CD14-positive monocyte (primary cell): ENCODE measurements around the gene MPP1. TPM values are rescaled to one million over a fixed set of nuclear protein-coding genes. Genes with fewer than 3 reads are reported as not detected.

Experiments
- DNase-seq, 3 donors: peaks; one replicate each; pipeline ENCODE4 v3.0.0-alpha.2; 2011 to 2022
- H2AFZ ChIP-seq: 2 replicates; pipeline ENCODE4 v1.6.0; 2012; ENCODE audit warnings: mild to moderate bottlenecking, low read depth, low read length, inconsistent platforms; ENCODE audit not compliant: insufficient read depth, poor library complexity, severe bottlenecking
- H3K27ac ChIP-seq, 2 donors: 1 replicate in 1 of 2; 2 replicates in 1 of 2; pipeline ENCODE4 v1.5.1; 2012 to 2013; ENCODE audit warnings: low read length in 2 of 2, control low read depth in 1 of 2, inconsistent platforms in 1 of 2, low read depth in 1 of 2, mild to moderate bottlenecking in 1 of 2
- H3K27me3 ChIP-seq, 2 donors: one replicate each; pipeline versions ENCODE4 v1.6.0 to v1.6.1; 2011 to 2013; ENCODE audit warnings: low read length in 2 of 2; ENCODE audit not compliant: control insufficient read depth in 2 of 2, insufficient read depth in 2 of 2
- H3K36me3 ChIP-seq, 2 donors: replicated peaks in 1 of 2; 1 replicate in 1 of 2; 2 replicates in 1 of 2; pipeline versions ENCODE4 v1.5.1 to v1.6.1; 2012 to 2013; ENCODE audit warnings: low read length in 2 of 2, control low read depth in 1 of 2, inconsistent platforms in 1 of 2, mild to moderate bottlenecking in 1 of 2; ENCODE audit not compliant: insufficient read depth in 2 of 2, control insufficient read depth in 1 of 2
- H3K4me1 ChIP-seq, 2 donors: 1 replicate in 1 of 2; 2 replicates in 1 of 2; pipeline versions ENCODE4 v1.5.1 to v1.6.1; 2012 to 2013; ENCODE audit warnings: low read length in 2 of 2, control low read depth in 1 of 2, inconsistent platforms in 1 of 2, mild to moderate bottlenecking in 1 of 2, moderate library complexity in 1 of 2; ENCODE audit not compliant: insufficient read depth in 2 of 2, control insufficient read depth in 1 of 2
- H3K4me2 ChIP-seq: replicated peaks from 2 replicates; pipeline ENCODE3; 2012; ENCODE audit warnings: low read length, moderate library complexity, mild to moderate bottlenecking; ENCODE audit not compliant: poor library complexity, severe bottlenecking; ENCODE audit errors: extremely low read depth
- H3K4me3 ChIP-seq, 3 experiments: fragments of 200-600 bp in 1 of 3; sonication (generic) in 1 of 3; replicated peaks in 1 of 3; 1 replicate in 2 of 3; 2 replicates in 1 of 3; pipeline ENCODE4 v1.5.1; 2011 to 2013; ENCODE audit warnings: low read length in 3 of 3, mild to moderate bottlenecking in 3 of 3, control low read depth in 2 of 3, low read depth in 2 of 3, inconsistent platforms in 1 of 3, moderate library complexity in 1 of 3
- H3K79me2 ChIP-seq: 2 replicates; pipeline ENCODE4 v1.6.0; 2012; ENCODE audit warnings: mild to moderate bottlenecking, control low read depth, inconsistent platforms, low read length, moderate library complexity; ENCODE audit not compliant: insufficient read depth
- H3K9ac ChIP-seq: 2 replicates; pipeline ENCODE4 v1.6.0; 2017; ENCODE audit warnings: low read length, mild to moderate bottlenecking; ENCODE audit not compliant: insufficient read depth, poor library complexity, severe bottlenecking
- H3K9me3 ChIP-seq, 2 donors: replicated peaks in 1 of 2; 1 replicate in 1 of 2; 2 replicates in 1 of 2; pipeline versions ENCODE4 v1.5.1 to v1.6.1; 2012 to 2013; ENCODE audit warnings: low read length in 2 of 2, control low read depth in 1 of 2; ENCODE audit not compliant: control insufficient read depth in 1 of 2, insufficient read depth in 1 of 2
- H4K20me1 ChIP-seq: 2 replicates; pipeline ENCODE4 v1.6.0; 2012; ENCODE audit warnings: mild to moderate bottlenecking, low read length, control low read depth, moderate library complexity; ENCODE audit not compliant: insufficient read depth
- H3K27ac Mint-ChIP-seq, 7 donors: one replicate each; pipeline ENCODE4 v1.8.0; 2020; ENCODE audit warnings: mild to moderate bottlenecking in 7 of 7, mixed read lengths in 7 of 7, moderate library complexity in 6 of 7, inconsistent platforms in 2 of 7
- H3K27me3 Mint-ChIP-seq, 3 donors: one replicate each; pipeline ENCODE4 v1.8.0; 2021 to 2022; ENCODE audit warnings: low read depth in 3 of 3, mild to moderate bottlenecking in 3 of 3, mixed read lengths in 3 of 3, moderate library complexity in 3 of 3, inconsistent platforms in 1 of 3
- H3K36me3 Mint-ChIP-seq, 2 donors: one replicate each; pipeline ENCODE4 v1.8.0; 2020; ENCODE audit warnings: mixed read lengths in 2 of 2, inconsistent platforms in 1 of 2, mild to moderate bottlenecking in 1 of 2
- H3K4me1 Mint-ChIP-seq: one replicate; pipeline ENCODE4 v1.8.0; 2020; ENCODE audit warnings: mild to moderate bottlenecking, mixed read lengths
- H3K4me3 Mint-ChIP-seq, 2 donors: one replicate each; pipeline ENCODE4 v1.8.0; 2020; ENCODE audit warnings: mild to moderate bottlenecking in 2 of 2, mixed read lengths in 2 of 2, moderate library complexity in 1 of 2
- H3K9me3 Mint-ChIP-seq, 7 donors: one replicate each; pipeline ENCODE4 v1.8.0; 2020 to 2022; ENCODE audit warnings: mixed read lengths in 7 of 7, mild to moderate bottlenecking in 6 of 7, moderate library complexity in 6 of 7, inconsistent platforms in 2 of 7
- CTCF ChIP-seq: fragments of 200-600 bp; IDR thresholded peaks from one replicate; pipeline ENCODE4 v1.8.0; 2022; ENCODE audit warnings: antibody characterized with exemption, mild to moderate bottlenecking
- WGBS: methylation state at CpG from one replicate; pipeline ENCODE4 v1.1.5; 2013; ENCODE audit warnings: missing lambda C conversion rate; ENCODE audit not compliant: insufficient coverage; 5-methylcytosine and 5-hydroxymethylcytosine counted together
- intact Hi-C, 2 donors: fragments of 100-400 bp; cut with micrococcal nuclease; formaldehyde crosslinking; loops; one replicate each; pipeline versions ENCODE4 v1.15.0 to v1.15.1; 2023
- polyA plus RNA-seq, 3 donors: library from polyadenylated mRNA; depleted of rRNA in 1 of 3; unstranded in 2 of 3; stranded (reverse) in 1 of 3; fragments of 300-500 nt in 2 of 3; fragments of >200 nt in 1 of 3; fragmentation: Illumina TruSeq in 2 of 3; gene quantifications; 1 replicate in 2 of 3; 2 replicates in 1 of 3; pipeline ENCODE4 v1.2.3, GENCODE V29; 2012 to 2021

Gene MPP1
- polyA plus RNA-seq, 3 donors: 120 to 139 (median 135) TPM

GRCh38 chrX:154793084-154793795, 12.0 kb downstream of the MPP1 start:
- peaks cover 37 to 50% of the 10 kb centered on the region in 2 donors for H3K36me3 Mint-ChIP-seq

GRCh38 chrX:154791939-154792338, 13.3 kb downstream of the MPP1 start:
- H3K4me3 ChIP-seq: no peak overlapping the region
- no peaks in the 10 kb centered on the region for H3K27me3 ChIP-seq
- H3K27ac Mint-ChIP-seq: peak overlapping the region in 1 of 7 donors; percentile 54
- peaks cover 0 to 2% (median 0%) of the 10 kb centered on the region in 7 donors for H3K9me3 Mint-ChIP-seq
- no peak overlapping the region for H3K4me2 ChIP-seq
- peaks cover 70% of the 10 kb centered on the region for H3K79me2 ChIP-seq
- WGBS: 100% methylated on average over 2 of the region's 8 CpGs
- peaks cover 26 to 27% of the 10 kb centered on the region in 2 donors for H3K4me1 ChIP-seq
- no peak for TF ChIP-seq CTCF
- no peaks in the 10 kb centered on the region for H4K20me1 ChIP-seq
- no peak overlapping the region for H3K4me3 Mint-ChIP-seq
- H3K27me3 Mint-ChIP-seq: peaks cover 0 to 1% (median 0%) of the 10 kb centered on the region in 3 donors
- no peak overlapping the region for H3K9ac ChIP-seq
- intact Hi-C loops: no loop called here
- H3K36me3 ChIP-seq: peaks cover 18 to 39% of the 10 kb centered on the region in 2 donors
- H2AFZ ChIP-seq: no peak overlapping the region
- peaks cover 23% of the 10 kb centered on the region for H3K4me1 Mint-ChIP-seq
- DNase-seq: no peak
- H3K27ac ChIP-seq: no peak overlapping the region
- no peaks in the 10 kb centered on the region for H3K9me3 ChIP-seq
- peaks cover 46 to 51% of the 10 kb centered on the region in 2 donors for H3K36me3 Mint-ChIP-seq

More at GRCh38 chrX:154793084-154793795, 12.0 kb downstream of the MPP1 start:
- no peak for TF ChIP-seq CTCF
- Histone ChIP-seq H3K4me2 (no peak overlapping the region), H3K27me3 (no peaks in the 10 kb centered on the region), H3K27ac (no peak overlapping the region), H3K9ac (no peak overlapping the region), H3K36me3 (peaks cover 11 to 39% of the 10 kb centered on the region in 2 donors), H3K9me3 (no peaks in the 10 kb centered on the region), H2AFZ (no peak overlapping the region), H3K4me1 (peaks cover 32 to 40% of the 10 kb centered on the region in 2 donors), H3K4me3 (no peak overlapping the region), H3K79me2 (peaks cover 77% of the 10 kb centered on the region), H4K20me1 (no peaks in the 10 kb centered on the region)
- no CpG with 5 or more reads among the region's 7 CpGs for WGBS
- Mint-ChIP-seq H3K4me1 (peaks cover 36% of the 10 kb centered on the region), H3K4me3 (no peak overlapping the region), H3K27me3 (peaks cover 0 to 1% (median 0%) of the 10 kb centered on the region in 3 donors), H3K9me3 (peaks cover 0 to 2% (median 0%) of the 10 kb centered on the region in 7 donors), H3K27ac (peak overlapping the region in 3 of 7 donors; percentile 8 to 48 (median 15))
- intact Hi-C loops: no loop called here
- DNase-seq: no peak
